Posterior vena cava (tissue), 2 donors: ENCODE data around the gene FLOT1. TPM values are rescaled to one million over a fixed set of nuclear protein-coding genes. Genes with fewer than 3 reads are reported as not detected.
"Not testable (repeated sequence)": the region's sequence is repeated elsewhere in the genome, so short reads cannot be mapped to it uniquely, and the experiment has no call there.

ENCODE experiments used
- DNase-seq: peaks from one replicate; pipeline ENCODE4 v3.0.0-alpha.2; 2020; ENCODE audit warnings: low spot score
- intact Hi-C, 2 donors: fragments of 100-400 bp; cut with DNase I; formaldehyde crosslinking; loops; one replicate each; pipeline versions ENCODE4 v1.14.1 to v1.14.2; 2022 to 2023
- total RNA-seq, 2 donors: library from RNA; stranded (reverse); fragmentation: NEBNext Ultra II Directional; extraction: Animal tissue kit (Norgen Biotek cat#: 25700); gene quantifications; one replicate each; pipeline ENCODE4 v1.2.1, GENCODE V29; 2021
- donor health status: DM: yes; HTN: yes; CAD: no.
- donor health status: DM: yes; HTN: yes; CAD: no.

FLOT1 gene
- total RNA-seq, 2 donors from 2014 or later, result 150 to 167 TPM

- DNase-seq, result peak; percentile 85
- intact Hi-C loops, result loop anchor here in 1 of 2 donors (10.0 kb wide), 1 partner anchor 46 kb away; no protein-coding TSS in a partner anchor
Observed at GRCh38 chr6:30769088-30769852, 26.8 kb upstream of the FLOT1 start.

- DNase-seq, result no peak
- intact Hi-C loops, result loop anchor here in 1 of 2 donors (10.0 kb wide), 1 partner anchor 46 kb away; no protein-coding TSS in a partner anchor
Observed at GRCh38 chr6:30768634-30769087, 26.2 kb upstream of the FLOT1 start.

- intact Hi-C loops, result loop anchor here in 1 of 2 donors (10.0 kb wide), 1 partner anchor 47 kb away; no protein-coding TSS in a partner anchor
- no peak for DNase-seq
Observed at GRCh38 chr6:30767944-30768301, 25.4 kb upstream of the FLOT1 start.

- intact Hi-C loops, result loop anchor here in 1 of 2 donors (10.0 kb wide), 1 partner anchor 47 kb away; no protein-coding TSS in a partner anchor
- no peak for DNase-seq
Observed at GRCh38 chr6:30767158-30767943, 24.9 kb upstream of the FLOT1 start.

- intact Hi-C loops, result loop anchor here in 1 of 2 donors (10.0 kb wide), 1 partner anchor 48 kb away; no protein-coding TSS in a partner anchor
- no peak for DNase-seq
Observed at GRCh38 chr6:30766461-30767157, 24.1 kb upstream of the FLOT1 start.

GRCh38 chr6:30765495-30765894 is 23.0 kb upstream of the FLOT1 start:
- not testable (repeated sequence) for DNase-seq
- intact Hi-C loops, result loop anchor here in 1 of 2 donors (10.0 kb wide), 1 partner anchor 49 kb away; no protein-coding TSS in a partner anchor

GRCh38 chr6:30764490-30765043 is 22.1 kb upstream of the FLOT1 start:
- not testable (repeated sequence) for DNase-seq
- intact Hi-C loops, result loop anchor here in 1 of 2 donors (10.0 kb wide), 1 partner anchor 50 kb away; no protein-coding TSS in a partner anchor

GRCh38 chr6:30763618-30764489 is 21.4 kb upstream of the FLOT1 start:
- intact Hi-C loops, result loop anchor here in 1 of 2 donors (10.0 kb wide), 1 partner anchor 51 kb away; no protein-coding TSS in a partner anchor
- DNase-seq, result no peak

- DNase-seq, result no peak
- intact Hi-C loops, result loop anchor here in 1 of 2 donors (10.0 kb wide), 1 partner anchor 52 kb away; no protein-coding TSS in a partner anchor
Observed at GRCh38 chr6:30763155-30763617, 20.7 kb upstream of the FLOT1 start.

GRCh38 chr6:30761791-30762429 is 19.4 kb upstream of the FLOT1 start:
- DNase-seq, result no peak
- intact Hi-C loops, result loop anchor here in 1 of 2 donors (10.0 kb wide), 1 partner anchor 53 kb away; no protein-coding TSS in a partner anchor

- intact Hi-C loops, result loop anchor here in 1 of 2 donors (10.0 kb wide), 1 partner anchor 54 kb away; no protein-coding TSS in a partner anchor
- no peak for DNase-seq
Observed at GRCh38 chr6:30760549-30760948, 18.1 kb upstream of the FLOT1 start.

- no peak for DNase-seq
- intact Hi-C loops, result loop anchor here in 1 of 2 donors (10.0 kb wide), 1 partner anchor 55 kb away; no protein-coding TSS in a partner anchor
Observed at GRCh38 chr6:30759575-30760239, 17.2 kb upstream of the FLOT1 start.

- no peak for DNase-seq
- intact Hi-C loops, result no loop called here
Observed at GRCh38 chr6:30757261-30757904, 14.9 kb upstream of the FLOT1 start.

- DNase-seq, intact Hi-C loops: not testable (repeated sequence)
Observed at GRCh38 chr6:30756405-30757003, 14.0 kb upstream of the FLOT1 start.

GRCh38 chr6:30754631-30755030 is 12.1 kb upstream of the FLOT1 start:
- no peak for DNase-seq
- intact Hi-C loops, result loop anchor here (1.0 to 5.0 kb wide), 2 partner anchors 23 to 33 kb away; no protein-coding TSS in a partner anchor
